ENCODE results near the gene EMCN.

DNA sequence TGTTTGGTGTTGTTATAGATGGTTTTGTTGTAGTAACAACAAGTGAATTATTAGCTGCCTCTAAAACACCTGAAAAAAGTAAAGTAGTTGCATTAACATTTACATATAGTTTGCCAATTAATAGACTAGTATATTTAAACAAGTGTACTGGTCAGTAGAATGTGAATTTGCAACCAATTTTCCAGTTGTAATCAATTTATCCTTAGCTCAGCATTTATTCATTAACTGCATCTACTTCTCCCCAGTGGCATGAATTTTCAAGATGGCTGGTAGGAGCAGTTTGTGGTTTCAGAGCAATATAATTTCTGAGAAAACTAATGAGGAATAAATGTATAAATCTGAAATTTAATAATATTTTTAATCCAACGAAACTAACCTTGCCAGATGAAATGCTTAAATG, 37.9 kb downstream of the EMCN start:
- TF ChIP-seq POLR2AphosphoS5 (IDR thresholded peaks at IDR 0.05) (no peak), POLR2A (IDR thresholded peaks at IDR 0.05) (no peak), EP300 (IDR thresholded peaks at IDR 0.05) (no peak)
- TF ChIP-seq, protein P1, sequence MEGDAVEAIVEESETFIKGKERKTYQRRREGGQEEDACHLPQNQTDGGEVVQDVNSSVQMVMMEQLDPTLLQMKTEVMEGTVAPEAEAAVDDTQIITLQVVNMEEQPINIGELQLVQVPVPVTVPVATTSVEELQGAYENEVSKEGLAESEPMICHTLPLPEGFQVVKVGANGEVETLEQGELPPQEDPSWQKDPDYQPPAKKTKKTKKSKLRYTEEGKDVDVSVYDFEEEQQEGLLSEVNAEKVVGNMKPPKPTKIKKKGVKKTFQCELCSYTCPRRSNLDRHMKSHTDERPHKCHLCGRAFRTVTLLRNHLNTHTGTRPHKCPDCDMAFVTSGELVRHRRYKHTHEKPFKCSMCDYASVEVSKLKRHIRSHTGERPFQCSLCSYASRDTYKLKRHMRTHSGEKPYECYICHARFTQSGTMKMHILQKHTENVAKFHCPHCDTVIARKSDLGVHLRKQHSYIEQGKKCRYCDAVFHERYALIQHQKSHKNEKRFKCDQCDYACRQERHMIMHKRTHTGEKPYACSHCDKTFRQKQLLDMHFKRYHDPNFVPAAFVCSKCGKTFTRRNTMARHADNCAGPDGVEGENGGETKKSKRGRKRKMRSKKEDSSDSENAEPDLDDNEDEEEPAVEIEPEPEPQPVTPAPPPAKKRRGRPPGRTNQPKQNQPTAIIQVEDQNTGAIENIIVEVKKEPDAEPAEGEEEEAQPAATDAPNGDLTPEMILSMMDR (IDR thresholded peaks at IDR 0.05), result no peak

All from sigmoid colon (tissue), 4 donors.